GM06990 (cell line): ENCODE data around the gene HRCT1.

Experiments
- DNase-seq: peaks from one replicate; pipeline ENCODE4 v3.0.0-alpha.2; 2011; ENCODE audit not compliant: insufficient read length; ENCODE audit errors: extremely low read depth
- H3K27me3 ChIP-seq: replicated peaks from 2 replicates; pipeline ENCODE4 v1.6.0; 2011; ENCODE audit warnings: low read length; ENCODE audit not compliant: control insufficient read depth, insufficient read depth
- H3K36me3 ChIP-seq: 2 replicates; pipeline ENCODE4 v1.5.1; 2011; ENCODE audit warnings: low read length; ENCODE audit not compliant: control insufficient read depth, insufficient read depth
- H3K4me3 ChIP-seq: replicated peaks from 2 replicates; pipeline ENCODE4 v1.5.1; 2011; ENCODE audit warnings: low read depth, mild to moderate bottlenecking, control low read depth, low read length
- CTCF ChIP-seq: IDR thresholded peaks from 2 replicates; pipeline ENCODE4 v1.5.1; 2011; ENCODE audit warnings: low read length, control low read depth, mild to moderate bottlenecking, inconsistent platforms; ENCODE audit not compliant: insufficient read depth, poor library complexity, severe bottlenecking

The HRCT1 gene

GRCh38 chr9:35905912-35906679 is at the start of gene HRCT1:
Gene HRCT1, plus strand, starts transcription at chr9:35906202. Its CDS starts 86 bp downstream, at chr9:35906288.
- DNase-seq: no peak
- Histone ChIP-seq H3K27me3 (peaks cover 1% of the 10 kb centered on the region), H3K4me3 (no peak within 1 kb of the TSS), H3K36me3 (no peaks in the 10 kb centered on the region)
- TF ChIP-seq CTCF: no peak

- Histone ChIP-seq H3K36me3 (no peaks in the 10 kb centered on the region), H3K27me3 (no peaks in the 10 kb centered on the region), H3K4me3 (no peak overlapping the region)
- TF ChIP-seq CTCF: no peak
- DNase-seq: no peak
Observed at GRCh38 chr9:35856206-35856605, 49.8 kb upstream of the HRCT1 start.

- no peaks in the 10 kb centered on the region for H3K27me3 ChIP-seq
- H3K4me3 ChIP-seq: no peak overlapping the region
- no peak for TF ChIP-seq CTCF
- no peaks in the 10 kb centered on the region for H3K36me3 ChIP-seq
- no peak for DNase-seq
Observed at GRCh38 chr9:35856882-35857281, 49.1 kb upstream of the HRCT1 start.

- Histone ChIP-seq H3K27me3 (no peaks in the 10 kb centered on the region), H3K36me3 (no peaks in the 10 kb centered on the region), H3K4me3 (no peak overlapping the region)
- no peak for DNase-seq
- TF ChIP-seq CTCF: no peak
Observed at GRCh38 chr9:35858458-35858857, 47.5 kb upstream of the HRCT1 start.

- DNase-seq: no peak
- Histone ChIP-seq H3K4me3 (no peak overlapping the region), H3K36me3 (no peaks in the 10 kb centered on the region), H3K27me3 (no peaks in the 10 kb centered on the region)
- TF ChIP-seq CTCF: peak; percentile 18
Observed at GRCh38 chr9:35859310-35859989, 46.6 kb upstream of the HRCT1 start.
